Endometrium (tissue), 2 donors: ENCODE measurements around the gene MRPS27.

Experiments
- FAIRE-seq: peaks from 2 replicates; lab custom pipeline; 2012; peaks lifted over from hg19 to GRCh38; lab: Jason Lieb, UNC
- donor health status: control.
- donor health status: control.

MRPS27 gene

GRCh38 chr5:72231991-72232703 is 87.9 kb downstream of the MRPS27 start:
- no peak for FAIRE-seq

DNA sequence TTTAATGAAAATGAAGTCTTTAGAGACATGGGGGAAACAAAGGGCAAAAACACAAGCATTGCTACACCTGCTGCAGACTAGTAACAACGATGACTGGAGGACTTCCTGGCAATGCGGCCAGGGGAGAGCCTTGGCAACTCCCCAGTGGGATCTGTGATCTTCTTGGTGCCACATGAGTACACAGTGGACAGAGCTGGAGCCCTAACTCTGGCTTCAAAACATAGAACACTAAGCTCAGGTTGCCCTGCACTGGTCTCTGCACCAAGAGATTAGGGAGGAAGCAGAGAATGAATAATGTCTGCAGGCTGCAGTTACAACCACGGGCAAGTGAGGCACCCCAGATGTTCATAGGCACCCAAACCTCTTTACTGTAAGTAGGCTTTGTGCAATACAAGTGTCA is 91.1 kb downstream of the MRPS27 start:
- no peak for FAIRE-seq

DNA sequence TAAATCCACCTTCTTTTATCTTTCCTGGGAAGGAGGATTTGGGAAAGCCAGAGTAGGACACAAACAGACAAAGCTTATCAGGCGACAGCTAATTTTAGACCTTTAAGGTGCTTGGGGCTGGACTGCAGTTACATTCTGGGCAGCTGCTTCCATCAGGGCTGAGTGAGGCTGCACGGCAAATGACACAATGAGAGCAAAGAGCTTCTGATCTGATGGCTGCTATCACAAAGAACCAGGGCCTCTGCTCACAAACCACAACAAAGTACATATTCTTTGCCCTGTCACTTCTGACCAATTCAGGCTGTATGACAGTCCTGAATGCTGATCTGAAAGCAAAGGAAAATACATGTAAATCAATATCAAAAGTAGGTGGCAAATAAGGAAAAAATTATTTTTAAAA is 93.1 kb downstream of the MRPS27 start:
- FAIRE-seq, result no peak

GRCh38 chr5:72225741-72226140 is 94.3 kb downstream of the MRPS27 start:
- FAIRE-seq, result no peak

GRCh38 chr5:72224946-72225463 is 95.0 kb downstream of the MRPS27 start:
- no peak for FAIRE-seq

- FAIRE-seq, result no peak
Observed at GRCh38 chr5:72223371-72223770, 96.7 kb downstream of the MRPS27 start.

DNA sequence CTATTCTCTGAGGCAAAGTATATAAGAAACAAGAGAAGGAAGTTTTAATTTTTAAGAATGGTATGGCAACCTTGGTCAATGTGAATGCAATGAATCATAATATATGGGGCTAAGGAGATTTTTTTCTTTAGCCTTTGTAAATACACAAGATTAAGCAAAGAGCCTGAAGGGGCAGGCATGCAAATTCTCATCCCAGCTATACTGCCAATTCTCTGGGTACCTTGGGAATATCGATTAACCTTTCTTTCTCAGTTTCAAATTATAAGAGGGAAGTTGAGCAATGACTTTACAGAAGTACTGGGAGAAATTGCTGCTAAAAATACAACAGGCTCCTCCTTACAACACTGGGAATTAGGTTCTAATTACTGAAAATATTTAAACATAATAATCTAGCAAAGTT is 97.5 kb downstream of the MRPS27 start:
- FAIRE-seq, result no peak

- FAIRE-seq, result no peak
Observed at GRCh38 chr5:72221541-72221940, 98.5 kb downstream of the MRPS27 start.

GRCh38 chr5:72221099-72221498 is 98.9 kb downstream of the MRPS27 start:
- FAIRE-seq, result no peak

GRCh38 chr5:72216756-72217155 is 103.3 kb downstream of the MRPS27 start:
- no peak for FAIRE-seq

DNA sequence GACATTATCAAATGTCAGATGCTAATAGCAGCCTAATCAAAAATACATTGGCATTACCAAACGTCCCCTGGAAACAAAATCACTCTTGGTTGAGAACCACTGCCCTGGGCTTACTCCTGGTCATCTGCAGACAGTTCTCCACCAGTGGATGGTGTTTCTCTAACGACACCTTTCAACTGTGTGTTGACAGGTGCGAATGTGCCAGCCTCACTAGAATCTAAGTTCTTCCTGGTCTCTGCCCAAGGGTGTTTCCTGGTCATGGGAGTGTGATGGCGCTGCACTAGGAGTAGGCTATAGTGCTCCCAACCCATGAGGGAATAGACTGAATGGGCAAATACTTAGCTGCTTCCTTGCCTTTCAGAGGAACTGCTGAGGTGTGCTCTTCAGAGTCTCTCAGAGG is 105.9 kb downstream of the MRPS27 start:
- no peak for FAIRE-seq

GRCh38 chr5:72213482-72213881 is 106.6 kb downstream of the MRPS27 start:
- FAIRE-seq, result no peak

DNA sequence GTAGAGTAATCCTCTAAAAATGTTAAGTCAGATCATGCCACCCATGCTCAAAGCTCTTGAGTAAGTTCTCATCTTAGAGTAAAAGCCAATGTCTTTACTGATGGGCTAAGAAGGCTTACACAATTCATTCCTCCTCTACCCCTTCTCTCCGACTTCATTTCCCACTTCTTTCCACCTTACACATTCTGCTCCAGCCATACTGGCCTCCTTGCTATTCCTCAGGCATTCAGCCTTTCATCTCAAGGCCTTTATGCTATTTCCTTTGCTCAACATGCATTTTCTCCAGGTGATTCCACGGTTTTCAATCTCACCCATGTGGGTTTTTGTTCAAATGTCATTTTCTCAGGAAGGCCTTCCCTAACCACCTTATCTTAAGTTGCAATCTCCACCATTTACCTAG is 107.9 kb downstream of the MRPS27 start:
- FAIRE-seq, result no peak

DNA sequence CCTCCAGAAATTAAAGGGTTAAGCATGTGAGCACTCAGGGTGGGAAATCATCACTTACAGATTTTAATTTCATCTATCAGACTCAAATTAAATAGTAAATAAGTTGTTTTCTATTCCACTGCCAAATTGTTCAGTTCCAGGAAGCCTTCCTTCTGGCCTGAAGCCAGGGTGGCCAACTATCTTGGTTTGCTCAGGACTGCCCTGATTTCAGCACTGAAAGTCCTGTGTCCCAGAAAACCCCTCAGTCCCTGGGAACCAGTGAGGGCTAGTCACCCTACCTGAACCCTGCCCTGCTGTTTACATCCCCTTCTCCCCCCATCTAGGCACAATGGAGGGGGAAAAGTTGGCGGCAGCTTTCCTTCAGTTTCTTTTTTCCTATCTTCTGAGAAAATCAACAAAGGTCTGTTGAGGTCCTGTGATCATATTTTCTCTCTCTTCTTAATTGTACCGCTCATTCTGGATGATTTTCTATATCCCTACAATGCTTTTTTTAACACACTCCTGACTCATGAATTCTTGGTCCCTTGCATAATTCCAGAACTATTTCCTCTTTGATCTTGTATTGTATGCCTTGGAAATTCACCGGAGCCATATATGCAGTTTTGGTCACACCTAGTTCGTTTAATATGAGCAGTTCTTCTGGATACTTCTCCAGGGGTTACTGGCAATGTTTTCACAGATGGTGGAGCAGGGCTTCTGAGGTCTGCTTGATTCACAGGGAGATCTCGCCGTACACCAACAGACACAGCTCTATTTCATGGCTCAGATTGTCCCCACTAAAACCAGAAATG is 109.0 kb downstream of the MRPS27 start:
- no peak for FAIRE-seq

DNA sequence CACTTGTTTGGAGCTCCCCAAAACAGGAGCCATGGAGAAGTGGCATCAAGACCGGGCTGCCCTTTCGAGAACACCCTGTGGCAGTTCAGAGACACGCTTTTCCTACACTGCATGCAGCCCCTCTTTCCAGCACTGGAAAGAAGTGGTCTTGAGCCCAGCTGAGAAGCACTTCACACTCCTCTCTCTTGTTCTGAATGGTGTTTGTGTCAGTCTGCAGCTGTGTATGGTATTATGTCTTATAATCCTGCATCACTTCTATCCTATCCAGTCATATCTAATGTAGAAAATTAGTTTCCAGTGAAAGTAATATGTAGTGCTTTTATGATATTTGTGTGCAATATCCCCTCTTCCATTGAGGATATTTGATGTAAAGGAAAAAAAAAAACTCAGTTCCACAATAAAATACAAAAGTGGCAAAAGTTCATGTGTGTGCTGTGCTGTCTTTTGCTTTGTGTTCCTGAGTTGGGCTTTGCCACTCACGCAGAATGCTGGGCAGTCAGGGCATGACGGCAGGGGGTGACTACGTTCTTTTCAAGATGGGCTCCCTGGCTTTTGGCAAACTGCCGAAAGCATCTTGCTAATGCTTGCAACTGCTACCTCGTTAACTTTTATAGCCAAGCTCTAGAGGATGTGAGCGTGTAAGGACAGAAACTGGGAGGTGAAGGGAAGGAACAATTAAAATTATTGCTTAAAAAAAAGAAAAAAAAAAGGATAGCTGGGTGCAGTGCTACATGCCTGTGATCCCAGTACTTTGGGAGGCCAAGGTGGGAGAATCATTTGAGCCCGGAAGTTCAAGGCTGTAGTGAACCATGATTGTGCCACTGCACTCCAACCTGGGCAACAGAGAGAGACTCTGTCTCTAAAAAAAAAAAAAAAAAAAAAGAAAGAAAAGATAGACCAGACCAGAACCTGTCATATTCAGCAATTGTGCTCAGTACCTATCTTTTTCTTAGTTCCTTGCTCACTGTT is 110.6 kb downstream of the MRPS27 start:
- no peak for FAIRE-seq

GRCh38 chr5:72208324-72208926 is 111.6 kb downstream of the MRPS27 start:
- FAIRE-seq, result no peak

- FAIRE-seq, result no peak
Observed at GRCh38 chr5:72206994-72207393, 113.0 kb downstream of the MRPS27 start.

DNA sequence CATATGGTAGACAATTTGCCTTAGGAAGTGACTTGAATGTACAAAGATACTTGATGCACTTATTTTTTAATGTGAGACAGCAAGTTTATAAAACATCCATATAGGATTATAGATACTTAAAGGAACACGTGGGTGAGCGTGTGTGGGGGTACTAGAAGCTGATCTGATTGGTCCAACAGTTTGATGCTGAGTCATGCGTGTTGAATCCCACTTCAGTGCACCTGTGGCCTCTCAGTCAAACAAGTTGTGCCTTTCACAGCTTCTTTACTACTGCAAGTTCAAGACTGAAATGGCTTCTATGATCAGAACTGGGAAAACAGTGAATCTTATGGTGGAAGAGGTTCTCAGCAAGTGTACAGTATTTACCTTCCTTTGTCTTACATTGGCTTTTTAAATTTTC is 113.9 kb downstream of the MRPS27 start:
- FAIRE-seq, result no peak

DNA sequence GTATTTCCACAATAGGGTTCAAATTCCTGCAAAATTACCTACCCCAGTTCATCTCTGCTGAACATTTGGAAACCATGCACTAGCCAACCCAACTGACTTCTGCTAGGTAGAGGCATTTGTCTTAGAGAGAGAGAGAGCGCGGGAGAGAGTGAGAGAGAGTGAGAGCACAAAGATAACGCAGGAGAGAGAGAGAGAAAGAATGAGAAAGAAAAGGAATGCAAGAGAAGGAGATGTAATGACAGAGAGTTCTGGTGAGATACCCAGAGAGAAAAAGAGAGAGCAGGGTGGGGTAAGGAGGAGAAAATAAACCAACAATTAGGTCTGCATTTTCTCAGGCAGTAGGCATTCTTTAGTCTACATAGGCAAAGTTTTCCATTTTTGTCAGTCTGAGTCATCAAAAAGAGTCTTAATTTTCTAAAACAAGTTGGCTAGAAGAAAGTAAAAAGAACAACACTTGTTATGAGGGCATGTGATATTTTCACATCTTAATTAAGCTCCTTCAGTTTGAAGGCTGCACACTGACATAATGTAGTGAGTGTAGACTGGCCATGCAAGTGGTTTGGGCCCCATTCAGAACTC is 114.5 kb downstream of the MRPS27 start:
- FAIRE-seq, result no peak

DNA sequence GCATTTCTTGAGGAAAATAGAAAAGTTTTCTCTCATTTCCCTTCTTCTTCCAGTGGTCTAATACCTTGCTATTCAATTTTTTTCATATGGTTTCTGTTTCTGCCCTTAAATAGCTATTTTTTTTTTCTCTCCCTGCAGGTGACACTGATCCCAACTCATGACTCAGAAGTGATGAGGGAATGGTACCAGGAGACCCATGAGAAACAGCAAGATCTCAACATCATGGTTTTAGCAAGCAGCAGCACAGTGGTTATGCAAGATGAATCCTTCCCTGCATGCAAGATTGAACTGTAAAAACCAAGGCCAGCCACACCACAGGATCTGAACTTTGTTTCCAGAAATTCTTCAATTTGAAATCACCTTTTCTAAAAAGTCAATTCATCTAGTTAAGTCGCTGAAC is 115.1 kb downstream of the MRPS27 start:
- FAIRE-seq, result no peak

- FAIRE-seq, result no peak
Observed at GRCh38 chr5:72203251-72203845, 116.7 kb downstream of the MRPS27 start.
